AG04449 (cell line): ENCODE data around the gene DDX5.

Experiments
- CTCF ChIA-PET: fragments of 350-600 bp; formaldehyde crosslinking; extraction: SDS; loops from one replicate; lab custom pipeline; 2021; ENCODE audit warnings: antibody characterized with exemption; lab: Yijun Ruan, JAX
- POLR2A ChIA-PET: fragments of 400-600, 350-600 bp; formaldehyde crosslinking; extraction: SDS; loops from one replicate; lab custom pipeline; 2020; ENCODE audit warnings: antibody characterized with exemption, inconsistent platforms; lab: Yijun Ruan, JAX
- DNase-seq: peaks from one replicate; pipeline ENCODE4 v3.0.0-alpha.2; 2010; ENCODE audit warnings: low read depth, low spot score
- H3K4me3 ChIP-seq: 2 replicates; pipeline ENCODE4 v1.5.1; 2011; ENCODE audit warnings: low read depth, mild to moderate bottlenecking, control low read depth, low read length
- TF ChIP-seq, protein P1 (sequence below): IDR thresholded peaks from one replicate; pipeline ENCODE4 v1.5.1; 2011; ENCODE audit warnings: mild to moderate bottlenecking, moderate library complexity, low read length, control low read depth, inconsistent platforms; ENCODE audit not compliant: insufficient read depth; ENCODE audit errors: missing control alignments

DDX5 gene

DNA sequence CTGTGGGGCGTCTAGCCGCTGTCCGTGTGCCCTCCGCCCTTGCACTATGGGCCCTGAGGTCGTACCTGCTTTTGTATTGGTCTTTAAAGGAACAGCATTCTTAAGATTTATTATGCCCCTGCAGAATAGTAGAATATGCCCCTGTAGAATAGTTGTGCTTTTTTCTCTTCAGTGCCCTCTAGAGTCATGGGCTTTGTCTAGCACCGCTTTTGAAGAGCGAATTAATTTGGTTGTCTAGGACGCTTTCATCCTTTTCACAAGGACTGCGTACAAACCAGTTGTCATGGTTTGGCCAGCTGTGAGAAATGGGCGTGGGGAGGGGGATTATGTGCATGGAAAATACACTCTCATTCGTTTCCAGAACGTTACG, 1.3 kb upstream of the DDX5 start:
- ChIA-PET CTCF (interaction anchor here (0.6 to 8.5 kb wide), 9 partner anchors 9 to 187 kb away, joined by 3 to 88 read pairs (median 3); partner anchors contain the start of gene POLG2), POLR2A (interaction anchor here (0.5 to 3.0 kb wide), 12 partner anchors 10 to 362 kb away, joined by 3 to 55 read pairs (median 4); partner anchors contain the start of gene POLG2)
- DNase-seq, result no peak
- peak overlapping the region; percentile 97 for H3K4me3 ChIP-seq
- TF ChIP-seq, protein P1, sequence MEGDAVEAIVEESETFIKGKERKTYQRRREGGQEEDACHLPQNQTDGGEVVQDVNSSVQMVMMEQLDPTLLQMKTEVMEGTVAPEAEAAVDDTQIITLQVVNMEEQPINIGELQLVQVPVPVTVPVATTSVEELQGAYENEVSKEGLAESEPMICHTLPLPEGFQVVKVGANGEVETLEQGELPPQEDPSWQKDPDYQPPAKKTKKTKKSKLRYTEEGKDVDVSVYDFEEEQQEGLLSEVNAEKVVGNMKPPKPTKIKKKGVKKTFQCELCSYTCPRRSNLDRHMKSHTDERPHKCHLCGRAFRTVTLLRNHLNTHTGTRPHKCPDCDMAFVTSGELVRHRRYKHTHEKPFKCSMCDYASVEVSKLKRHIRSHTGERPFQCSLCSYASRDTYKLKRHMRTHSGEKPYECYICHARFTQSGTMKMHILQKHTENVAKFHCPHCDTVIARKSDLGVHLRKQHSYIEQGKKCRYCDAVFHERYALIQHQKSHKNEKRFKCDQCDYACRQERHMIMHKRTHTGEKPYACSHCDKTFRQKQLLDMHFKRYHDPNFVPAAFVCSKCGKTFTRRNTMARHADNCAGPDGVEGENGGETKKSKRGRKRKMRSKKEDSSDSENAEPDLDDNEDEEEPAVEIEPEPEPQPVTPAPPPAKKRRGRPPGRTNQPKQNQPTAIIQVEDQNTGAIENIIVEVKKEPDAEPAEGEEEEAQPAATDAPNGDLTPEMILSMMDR, result peak; percentile 39

DNA sequence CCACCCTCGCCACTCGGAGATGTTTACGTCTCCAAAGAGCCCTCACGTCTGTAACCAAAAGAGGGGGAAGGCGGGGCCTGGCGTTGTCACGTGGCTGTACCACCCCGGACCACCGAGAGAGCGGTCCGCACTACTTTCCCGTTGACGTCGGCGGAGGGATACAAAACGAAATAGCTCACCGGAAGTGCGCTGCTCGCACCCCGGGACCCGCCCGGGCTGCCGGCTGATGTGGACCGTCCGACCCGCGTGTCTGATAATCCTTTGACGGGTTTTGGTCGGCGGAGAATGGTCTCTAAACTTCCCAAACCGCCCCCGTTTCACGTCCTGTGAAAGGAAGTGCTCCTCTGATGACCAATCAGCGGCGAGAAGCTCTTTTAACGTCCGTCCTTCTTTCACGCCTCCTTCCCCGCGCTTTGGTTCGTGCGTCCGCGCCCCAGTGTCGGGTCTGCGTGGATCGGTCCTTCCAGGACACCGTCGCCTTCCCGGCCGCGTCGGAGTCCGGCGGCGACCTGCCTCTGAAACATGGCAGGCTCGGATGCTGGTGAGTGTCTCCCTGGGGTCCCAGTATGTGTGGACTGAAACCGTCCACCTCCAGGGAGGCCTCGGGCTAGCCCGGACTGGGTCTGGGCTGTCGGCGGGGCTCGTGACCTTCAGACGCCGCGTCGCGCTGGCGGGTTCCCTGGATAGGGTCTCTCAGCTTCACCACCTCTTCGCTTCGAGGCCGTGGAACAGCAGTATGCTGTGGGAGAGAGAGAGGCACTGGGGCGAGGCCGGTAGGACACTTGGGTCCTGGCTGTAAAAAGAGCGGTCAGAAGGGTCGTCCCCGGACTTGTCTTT, 705 bp upstream of the DDX5 start, which contains the start of gene CEP95:
TSS of gene CEP95 (plus strand) at position 402 of the 837 bp plus-strand sequence. CDS start at position 523, 121 bp downstream.
- ChIA-PET POLR2A (interaction anchor here (0.5 to 3.0 kb wide), 19 partner anchors 9 to 361 kb away, joined by 3 to 55 read pairs (median 4); partner anchors contain the start of gene POLG2), CTCF (interaction anchor here (1.0 to 8.5 kb wide), 5 partner anchors 9 to 187 kb away, joined by 3 to 88 read pairs (median 9); partner anchors contain the start of gene POLG2)

DNA sequence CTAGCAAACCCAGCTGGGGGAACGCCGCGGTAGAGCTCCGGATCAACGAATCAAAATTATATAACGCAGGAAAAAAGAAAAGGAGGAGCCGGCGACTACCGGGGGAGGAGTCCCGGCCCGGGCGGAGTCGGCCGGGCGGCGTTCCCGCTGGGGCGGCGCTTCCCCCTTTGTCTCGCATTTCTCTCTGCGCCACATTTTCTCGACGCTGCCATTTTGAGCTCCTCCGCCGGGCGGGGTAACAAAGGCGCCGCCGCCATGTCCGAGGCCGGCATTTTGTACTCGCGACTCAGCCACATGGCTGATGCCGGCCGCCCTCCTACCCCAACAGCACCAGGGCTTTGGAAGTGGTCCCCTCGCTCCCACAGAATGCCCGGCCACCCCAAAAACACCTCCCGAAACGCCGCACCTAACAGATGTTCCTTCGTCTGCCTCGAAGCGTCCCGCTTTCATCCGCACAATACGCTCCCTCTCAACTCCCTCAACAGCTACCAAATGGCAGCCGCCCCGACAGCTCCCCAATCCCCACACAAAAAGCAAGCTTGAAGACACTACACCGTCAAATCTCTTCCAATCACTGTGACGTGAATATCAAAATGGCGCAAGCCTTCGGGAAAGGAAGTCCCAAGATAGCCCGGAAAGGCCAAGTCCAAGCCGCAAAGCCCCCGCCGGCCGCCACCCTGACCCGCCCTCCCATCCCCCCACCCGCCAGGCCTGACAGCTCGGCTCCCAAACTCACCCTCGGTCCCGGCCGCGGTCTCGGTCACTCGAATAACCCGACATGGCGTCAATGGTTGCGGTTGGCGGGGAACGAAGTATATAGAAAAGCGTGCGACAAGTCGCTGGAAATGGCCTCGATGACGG, 519 bp downstream of the DDX5 start:
- peak overlapping the region; percentile 97 for H3K4me3 ChIP-seq
- ChIA-PET CTCF (interaction anchor here (7.4 to 8.5 kb wide), 2 partner anchors 12 to 85 kb away, joined by 78 to 88 read pairs; partner anchors contain the start of gene POLG2), POLR2A (interaction anchor here (0.6 to 3.0 kb wide), 15 partner anchors 8 to 765 kb away, joined by 3 to 55 read pairs (median 4); partner anchors contain the start of gene POLG2)
- no peak for DNase-seq
- TF ChIP-seq, protein P1, result no peak

More for the DNA sequence above, 705 bp upstream of the DDX5 start, which contains the start of gene CEP95:
- TF ChIP-seq, protein P1, result no peak
- peak within 1 kb of the TSS; percentile 97 for H3K4me3 ChIP-seq
- DNase-seq, result peak; percentile 95

DNA sequence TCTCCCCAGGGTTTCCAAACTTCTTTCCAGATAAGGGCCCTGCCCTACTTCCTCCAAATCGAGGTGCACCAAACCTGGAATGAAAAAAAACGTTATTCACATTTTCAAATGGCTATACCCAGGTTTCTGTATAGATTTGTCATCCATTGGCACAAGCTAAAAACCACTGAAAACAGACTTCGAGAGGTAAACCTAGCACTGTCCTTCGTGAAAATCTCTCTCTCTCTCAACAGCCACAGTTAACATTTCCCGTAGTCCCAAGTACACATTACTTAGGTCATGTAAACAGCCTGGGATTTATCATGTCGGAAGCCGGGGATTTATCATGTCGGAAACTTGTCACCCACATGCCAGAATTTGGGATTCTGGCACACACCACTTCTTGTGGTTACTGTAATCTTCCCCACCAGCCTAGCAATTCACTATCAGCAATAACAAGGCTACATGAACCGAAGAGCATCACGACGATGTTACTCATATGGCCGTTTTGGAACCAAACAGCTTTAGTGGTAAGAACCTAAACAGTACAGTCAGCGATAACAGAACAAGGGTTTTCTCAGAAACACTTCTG, 1.2 kb downstream of the DDX5 start:
- ChIA-PET CTCF (interaction anchor here (7.4 to 8.5 kb wide), 2 partner anchors 12 to 84 kb away, joined by 78 to 88 read pairs; partner anchors contain the start of gene POLG2), POLR2A (interaction anchor here (0.6 to 3.0 kb wide), 9 partner anchors 7 to 765 kb away, joined by 3 to 55 read pairs (median 6); partner anchors contain the start of gene POLG2)
- TF ChIP-seq, protein P1, result no peak
- no peak for DNase-seq
- peak overlapping the region; percentile 97 for H3K4me3 ChIP-seq

DNA sequence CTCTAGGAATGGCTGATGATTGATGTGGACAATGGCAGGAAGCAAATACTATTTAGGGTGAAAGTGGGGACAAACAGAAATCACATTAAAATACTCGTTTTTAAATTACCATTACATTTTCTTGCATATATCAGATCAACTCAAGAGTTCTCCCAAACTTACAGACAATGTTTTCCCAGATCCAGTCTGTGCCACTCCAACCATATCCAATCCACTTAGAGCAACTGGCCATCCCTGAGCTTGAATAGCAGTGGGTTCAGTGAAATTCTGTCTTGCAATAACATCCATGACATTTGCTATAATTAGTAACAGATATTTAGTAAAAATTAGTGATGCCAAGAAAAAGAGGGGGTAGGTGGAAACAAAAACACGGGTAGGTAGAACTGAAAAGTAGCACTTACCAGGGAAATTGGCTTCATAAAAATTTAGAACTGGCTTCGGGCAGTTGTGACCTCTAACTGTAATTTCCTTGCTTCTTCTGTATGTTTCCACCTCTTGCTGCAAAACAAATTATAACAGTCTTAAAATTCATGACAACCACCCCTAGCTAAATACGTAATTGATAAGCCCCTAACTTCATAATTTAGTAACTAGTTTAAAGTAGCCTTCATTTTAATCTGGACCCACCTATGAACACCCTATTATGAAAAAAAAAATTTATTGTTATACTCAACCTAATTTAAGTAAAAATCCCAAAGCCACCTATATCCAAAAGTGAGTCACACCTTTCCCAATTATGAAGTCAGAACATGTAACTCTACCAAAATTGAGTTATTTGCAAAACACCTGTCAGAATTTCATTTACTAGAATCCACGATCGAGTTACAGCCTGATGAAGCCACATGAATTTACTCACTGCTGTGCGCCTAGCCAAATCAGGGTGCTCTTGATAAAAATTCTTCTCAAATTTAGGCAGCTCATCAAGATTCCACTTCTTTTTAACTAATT, 2.0 kb downstream of the DDX5 start:
- ChIA-PET POLR2A (interaction anchor here (1.0 to 3.0 kb wide), 2 partner anchors 7 to 201 kb away, joined by 3 to 55 read pairs; partner anchors contain the start of gene POLG2), CTCF (interaction anchor here (0.8 to 8.5 kb wide), 4 partner anchors 11 to 145 kb away, joined by 3 to 88 read pairs (median 41); partner anchors contain the start of gene POLG2)
- TF ChIP-seq, protein P1, result no peak
- peak overlapping the region; percentile 97 for H3K4me3 ChIP-seq
- DNase-seq, result no peak
